Lower lobe of right lung (tissue), 2 donors: Measurements from ENCODE around the gene ST7. TPM values are rescaled to one million over a fixed set of nuclear protein-coding genes. Genes with fewer than 3 reads are reported as not detected.

Source experiments
- ATAC-seq, 2 donors: fragments of 200-7000 bp; cut with Tn5 transposase; one replicate each; pipeline ENCODE4 v1.9.1; 2020 to 2022; ENCODE audit warnings: mild to moderate bottlenecking in 2 of 2, moderate library complexity in 2 of 2
- DNase-seq: peaks from one replicate; pipeline ENCODE4 v3.0.0-alpha.2; 2020
- H3K27ac ChIP-seq: fragments of 200-600 bp; one replicate; pipeline ENCODE4 v1.8.0; 2022
- H3K27me3 ChIP-seq: fragments of 200-600 bp; one replicate; pipeline ENCODE4 v1.8.0; 2022; ENCODE audit warnings: low read depth
- H3K36me3 ChIP-seq: fragments of 200-600 bp; one replicate; pipeline ENCODE4 v1.8.0; 2022; ENCODE audit warnings: mild to moderate bottlenecking
- H3K4me1 ChIP-seq: fragments of 200-600 bp; one replicate; pipeline ENCODE4 v1.8.0; 2022
- H3K4me3 ChIP-seq: fragments of 200-600 bp; one replicate; pipeline ENCODE4 v1.8.0; 2022; ENCODE audit warnings: mild to moderate bottlenecking
- H3K9me3 ChIP-seq: fragments of 200-600 bp; one replicate; pipeline ENCODE4 v1.8.0; 2022
- intact Hi-C: fragments of 100-400 bp; cut with DNase I; formaldehyde crosslinking; loops from one replicate; pipeline ENCODE4 v1.11.0; 2022
- total RNA-seq: library from RNA; stranded (reverse); fragmentation: NEBNext Ultra II Directional; extraction: Animal tissue kit (Norgen Biotek cat#: 25700); gene quantifications from one replicate; pipeline ENCODE4 v1.2.1, GENCODE V29; 2021
- TF ChIP-seq, protein P1 (sequence below): fragments of 200-600 bp; IDR thresholded peaks from one replicate; pipeline ENCODE4 v1.8.0; 2022; ENCODE audit warnings: antibody characterized with exemption, mild to moderate bottlenecking
- donor health status: DM: no; HTN: yes; CAD: no; lungs with severe emphysema.

ST7 gene
- total RNA-seq, 1 donor from 2014 or later: 51.1 TPM

DNA sequence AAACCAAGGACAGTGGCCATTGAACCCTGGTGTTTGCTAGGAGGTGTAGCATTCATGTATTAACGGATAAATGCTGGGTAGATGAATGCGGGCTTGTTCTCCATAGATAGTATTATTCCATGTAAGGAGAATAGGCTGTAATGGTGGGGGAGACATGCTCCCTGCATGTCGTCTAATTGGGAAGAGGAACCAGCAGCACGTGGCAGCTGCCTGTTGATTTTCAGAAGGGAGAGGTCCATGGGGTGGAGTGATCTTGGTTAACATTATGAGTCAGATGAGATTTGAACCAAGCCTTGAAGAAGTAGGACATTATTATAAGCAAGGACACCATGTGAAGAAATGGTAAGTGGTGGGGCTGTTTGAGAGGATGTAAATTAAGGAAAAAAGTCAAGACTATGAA, 257.1 kb downstream of the ST7 start:
- H3K36me3 ChIP-seq: peaks cover 13% of the 10 kb centered on the region
- no peaks in the 10 kb centered on the region for H3K27me3 ChIP-seq
- intact Hi-C loops: loop anchor here (10.0 kb wide), 1 partner anchor 164 kb away; no protein-coding TSS in a partner anchor
- H3K9me3 ChIP-seq: no peaks in the 10 kb centered on the region
- H3K4me3 ChIP-seq: no peak overlapping the region
- ATAC-seq (no peak), DNase-seq (no peak)
- TF ChIP-seq, protein P1, sequence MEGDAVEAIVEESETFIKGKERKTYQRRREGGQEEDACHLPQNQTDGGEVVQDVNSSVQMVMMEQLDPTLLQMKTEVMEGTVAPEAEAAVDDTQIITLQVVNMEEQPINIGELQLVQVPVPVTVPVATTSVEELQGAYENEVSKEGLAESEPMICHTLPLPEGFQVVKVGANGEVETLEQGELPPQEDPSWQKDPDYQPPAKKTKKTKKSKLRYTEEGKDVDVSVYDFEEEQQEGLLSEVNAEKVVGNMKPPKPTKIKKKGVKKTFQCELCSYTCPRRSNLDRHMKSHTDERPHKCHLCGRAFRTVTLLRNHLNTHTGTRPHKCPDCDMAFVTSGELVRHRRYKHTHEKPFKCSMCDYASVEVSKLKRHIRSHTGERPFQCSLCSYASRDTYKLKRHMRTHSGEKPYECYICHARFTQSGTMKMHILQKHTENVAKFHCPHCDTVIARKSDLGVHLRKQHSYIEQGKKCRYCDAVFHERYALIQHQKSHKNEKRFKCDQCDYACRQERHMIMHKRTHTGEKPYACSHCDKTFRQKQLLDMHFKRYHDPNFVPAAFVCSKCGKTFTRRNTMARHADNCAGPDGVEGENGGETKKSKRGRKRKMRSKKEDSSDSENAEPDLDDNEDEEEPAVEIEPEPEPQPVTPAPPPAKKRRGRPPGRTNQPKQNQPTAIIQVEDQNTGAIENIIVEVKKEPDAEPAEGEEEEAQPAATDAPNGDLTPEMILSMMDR: no peak
- H3K4me1 ChIP-seq: no peaks in the 10 kb centered on the region
- H3K27ac ChIP-seq: no peak overlapping the region

DNA sequence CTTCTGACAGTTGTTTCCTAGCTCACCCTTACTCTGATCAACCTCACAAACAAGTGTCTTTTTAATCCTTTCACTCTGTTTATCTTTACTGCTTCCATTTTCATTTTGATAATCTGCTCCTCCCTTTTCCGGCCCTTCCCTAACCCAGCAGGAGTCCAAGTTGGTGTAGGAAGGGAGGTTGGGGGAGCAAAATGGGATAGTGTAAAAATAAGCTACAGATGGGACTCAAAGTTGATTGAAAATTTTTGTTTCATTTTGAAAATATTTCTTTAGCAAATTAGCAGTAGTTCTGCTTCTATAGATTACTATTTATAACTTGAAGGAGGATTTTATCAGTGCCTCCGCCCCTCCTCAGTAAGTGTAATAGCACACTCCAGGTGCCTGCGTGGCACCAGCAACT, 257.6 kb downstream of the ST7 start:
- Histone ChIP-seq H3K4me3 (no peak overlapping the region), H3K27ac (no peak overlapping the region), H3K27me3 (no peaks in the 10 kb centered on the region), H3K4me1 (no peaks in the 10 kb centered on the region), H3K9me3 (no peaks in the 10 kb centered on the region), H3K36me3 (peaks cover 13% of the 10 kb centered on the region)
- ATAC-seq (no peak), DNase-seq (no peak)
- TF ChIP-seq, protein P1: no peak
- intact Hi-C loops: loop anchor here (10.0 kb wide), 1 partner anchor 164 kb away; no protein-coding TSS in a partner anchor

DNA sequence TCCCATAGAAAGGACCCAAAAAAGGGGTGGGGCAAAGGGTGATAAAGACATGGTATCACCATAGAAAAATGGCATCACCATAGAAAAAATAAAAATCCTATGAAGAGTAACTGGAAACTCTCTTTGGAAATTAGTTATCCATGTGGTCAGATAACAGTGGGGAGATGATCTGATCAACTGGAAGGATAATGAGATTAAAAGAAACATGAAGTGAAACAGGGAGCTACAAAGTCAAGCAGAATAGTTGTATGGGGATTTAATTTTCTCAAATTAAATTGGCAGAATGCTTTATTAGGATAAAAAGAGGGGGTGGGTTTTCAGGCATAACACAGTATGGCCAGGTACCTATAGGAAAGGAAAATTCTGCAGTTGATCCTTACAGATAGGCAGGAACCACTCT, 258.3 kb downstream of the ST7 start:
- Histone ChIP-seq H3K4me3 (no peak overlapping the region), H3K4me1 (no peaks in the 10 kb centered on the region), H3K36me3 (peaks cover 13% of the 10 kb centered on the region), H3K9me3 (no peaks in the 10 kb centered on the region), H3K27ac (no peak overlapping the region), H3K27me3 (no peaks in the 10 kb centered on the region)
- intact Hi-C loops: loop anchor here (10.0 kb wide), 1 partner anchor 163 kb away; no protein-coding TSS in a partner anchor
- TF ChIP-seq, protein P1: no peak
- DNase-seq (no peak), ATAC-seq (no peak)

DNA sequence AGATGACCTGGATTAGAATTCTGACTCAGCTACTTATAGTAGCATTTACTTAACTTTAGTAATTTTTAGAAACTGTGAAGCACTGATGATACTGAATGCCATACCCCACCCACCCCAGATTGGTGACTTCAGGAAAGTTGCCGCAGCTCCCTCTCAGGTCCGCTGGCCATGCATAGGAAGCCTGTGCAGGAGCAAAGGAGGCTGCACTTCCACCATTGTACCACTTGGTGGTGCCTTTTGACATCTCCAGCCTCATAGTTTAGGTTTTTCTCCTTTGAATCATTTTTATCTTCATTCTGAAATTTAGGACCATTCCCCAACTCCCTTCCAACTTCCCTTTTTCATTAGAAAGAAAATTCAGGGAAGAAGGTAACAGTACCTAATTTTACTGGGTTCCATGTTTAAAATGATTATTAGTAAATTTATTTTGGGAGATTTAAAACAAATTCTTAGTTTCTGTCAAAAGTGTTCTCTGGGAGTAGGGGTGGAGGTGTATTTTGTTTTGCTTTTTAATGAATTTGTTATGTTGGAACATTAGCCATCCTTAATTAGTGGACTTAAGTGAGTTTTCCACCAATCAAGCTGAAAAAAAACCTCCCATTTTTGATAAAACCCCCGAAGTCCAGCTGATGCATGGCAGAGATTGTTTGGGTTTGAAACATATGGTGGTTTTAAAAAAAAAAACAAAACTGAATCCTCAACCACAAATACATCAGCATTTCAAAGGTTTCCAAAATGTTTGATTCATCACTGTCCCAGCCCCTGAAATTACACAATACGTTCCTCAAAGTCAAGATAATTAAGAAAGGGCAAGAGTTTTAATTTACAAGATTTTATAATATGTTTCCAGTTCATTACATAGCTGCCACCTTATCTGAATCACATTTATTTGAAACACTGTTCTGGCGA, 259.9 kb downstream of the ST7 start:
- Histone ChIP-seq H3K9me3 (no peaks in the 10 kb centered on the region), H3K36me3 (peaks cover 13% of the 10 kb centered on the region), H3K4me3 (no peak overlapping the region), H3K27me3 (no peaks in the 10 kb centered on the region), H3K27ac (no peak overlapping the region), H3K4me1 (no peaks in the 10 kb centered on the region)
- DNase-seq: peak; percentile 54
- TF ChIP-seq, protein P1: peak; percentile 89
- intact Hi-C loops: loop anchor here (10.0 kb wide), 1 partner anchor 162 kb away; no protein-coding TSS in a partner anchor
- ATAC-seq: peak; percentile 75 to 79

DNA sequence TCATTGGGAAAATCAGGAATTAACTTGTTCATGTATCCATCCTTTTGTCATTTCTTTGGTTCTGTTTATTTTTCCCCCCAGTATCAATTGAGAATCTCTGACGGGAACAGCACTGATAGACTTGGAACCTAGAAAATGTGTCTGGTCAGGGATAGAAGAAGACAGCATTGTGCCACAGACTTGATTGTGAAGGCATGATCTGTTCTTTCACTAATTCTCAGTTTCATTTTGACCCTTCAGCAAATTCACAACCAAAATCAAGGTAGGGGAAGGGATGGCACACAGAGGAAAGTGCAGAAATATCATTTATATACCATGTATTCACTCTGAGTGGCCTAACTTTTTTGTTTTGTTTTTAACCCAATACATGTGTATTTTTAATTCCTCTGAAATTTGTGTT, 262.7 kb downstream of the ST7 start:
- no peak for DNase-seq
- H3K36me3 ChIP-seq: peaks cover 19% of the 10 kb centered on the region
- TF ChIP-seq, protein P1: no peak
- H3K4me1 ChIP-seq: no peaks in the 10 kb centered on the region
- H3K27me3 ChIP-seq: no peaks in the 10 kb centered on the region
- H3K4me3 ChIP-seq: no peak overlapping the region
- no peak for ATAC-seq
- H3K9me3 ChIP-seq: no peaks in the 10 kb centered on the region
- H3K27ac ChIP-seq: no peak overlapping the region
- intact Hi-C loops: loop anchor here (10.0 kb wide), 1 partner anchor 159 kb away; no protein-coding TSS in a partner anchor
